Loucy (cell line): Measurements from ENCODE around the gene TIMP2.

Experiments
- CTCF ChIP-seq: fragments of 200-600 bp; sonication (generic); conservative IDR thresholded peaks from 2 replicates; pipeline ENCODE4 v1.5.1; 2014; ENCODE audit warnings: mild to moderate bottlenecking, antibody characterized with exemption, low read length
- EZH2phosphoT487 ChIP-seq: fragments of 200-600 bp; IDR thresholded peaks from 2 replicates; pipeline ENCODE4 v1.6.1; 2018; ENCODE audit warnings: antibody characterized with exemption, mild to moderate bottlenecking, moderate library complexity, borderline replicate concordance

DNA sequence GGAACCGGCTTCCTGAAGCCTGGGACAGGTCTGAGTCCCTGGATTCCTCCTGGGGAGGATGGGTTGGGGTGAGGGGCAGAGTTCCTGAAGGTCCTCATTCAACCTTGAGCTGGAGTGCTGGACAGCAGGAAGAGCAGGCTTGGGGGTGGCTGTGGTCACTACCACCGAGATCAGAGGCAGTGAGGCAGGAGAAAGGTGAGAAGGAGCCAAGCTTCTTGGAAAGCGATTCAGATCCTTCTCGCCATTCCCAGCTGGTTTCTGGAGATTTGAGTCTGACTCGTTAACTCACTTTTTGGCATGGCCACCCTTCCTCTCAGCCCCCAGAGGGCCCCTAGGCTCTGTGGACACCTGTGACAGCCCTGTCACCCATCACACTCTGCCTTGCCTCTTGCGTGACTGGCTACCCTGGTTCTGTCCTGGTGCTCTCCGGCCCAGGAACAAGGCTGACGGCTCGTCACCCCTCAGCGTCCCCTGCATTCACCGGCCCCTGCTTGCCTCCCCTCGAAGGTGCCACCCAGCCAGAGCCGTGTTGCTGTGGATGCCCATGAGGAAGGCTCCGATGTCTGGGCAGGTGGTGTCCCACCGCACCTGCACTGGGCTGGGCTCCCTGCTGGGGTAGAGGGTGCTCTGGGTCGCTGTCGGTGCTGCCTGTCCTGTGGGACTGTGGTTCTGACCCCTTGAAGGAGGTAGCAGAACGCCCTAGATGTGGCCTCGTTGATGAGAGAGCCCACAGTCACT is 9.7 kb upstream of the TIMP2 start:
- no peak for TF ChIP-seq CTCF
- TF ChIP-seq EZH2phosphoT487, result no peak
